SK-N-SH (cell line): ENCODE results near the gene CLASP2. TPM values are rescaled to one million over a fixed set of nuclear protein-coding genes. Genes with fewer than 3 reads are reported as not detected.

ENCODE experiments used
- CTCF ChIA-PET: fragments of 300-600, 350-600 bp; formaldehyde crosslinking; extraction: SDS; loops from one replicate; lab custom pipeline; 2021; lab: Yijun Ruan, JAX
- POLR2A ChIA-PET: fragments of 350-600 bp; sonication (Branson Sonifier 250); formaldehyde crosslinking; extraction: SDS; loops from one replicate; lab custom pipeline; 2020; ENCODE audit warnings: antibody characterized with exemption, inconsistent platforms; lab: Yijun Ruan, JAX
- DNase-seq: peaks from one replicate; pipeline ENCODE4 v3.0.0; 2012
- H2AFZ ChIP-seq: fragments of 200-600 bp; sonication (generic); 2 replicates; pipeline ENCODE4 v1.8.1; 2016; ENCODE audit warnings: antibody characterized with exemption, mild to moderate bottlenecking, low read depth
- H3F3A ChIP-seq: fragments of 200-600 bp; sonication (generic); replicated peaks from 2 replicates; pipeline ENCODE3; 2016; ENCODE audit warnings: antibody characterized with exemption, mild to moderate bottlenecking; ENCODE audit not compliant: insufficient read depth
- H3K27ac ChIP-seq, 2 experiments: fragments of 200-500 bp in 1 of 2; fragments of 200-600 bp in 1 of 2; sonication (Bioruptor generic) in 1 of 2; sonication (generic), shearing (Covaris generic) in 1 of 2; 2 replicates each; pipeline versions ENCODE4 v1.5.1 to v1.6.1; 2014 to 2016; ENCODE audit warnings: low read depth in 2 of 2, inconsistent platforms in 1 of 2, low read length in 1 of 2, mild to moderate bottlenecking in 1 of 2, mixed read lengths in 1 of 2
- H3K27me3 ChIP-seq: fragments of 200-600 bp; sonication (generic), shearing (Covaris generic); 2 replicates; pipeline ENCODE4 v1.6.1; 2016; ENCODE audit warnings: mixed run types; ENCODE audit not compliant: insufficient read depth
- H3K36me3 ChIP-seq, 2 experiments: fragments of 200-500 bp in 1 of 2; fragments of 200-600 bp in 1 of 2; sonication (Bioruptor generic) in 1 of 2; sonication (generic) in 1 of 2; replicated peaks in 1 of 2; 2 replicates each; pipeline versions ENCODE3 to v1.5.1; 2014 to 2016; ENCODE audit warnings: low read length in 1 of 2, mild to moderate bottlenecking in 1 of 2; ENCODE audit not compliant: insufficient read depth in 2 of 2, control insufficient read depth in 1 of 2
- H3K4me1 ChIP-seq, 2 experiments: fragments of 200-500 bp in 1 of 2; fragments of 200-600 bp in 1 of 2; sonication (Bioruptor generic) in 1 of 2; sonication (generic), shearing (Covaris generic) in 1 of 2; 2 replicates each; pipeline versions ENCODE4 v1.5.1 to v1.6.1; 2014 to 2016; ENCODE audit warnings: low read depth in 1 of 2, low read length in 1 of 2, mixed run types in 1 of 2; ENCODE audit not compliant: insufficient read depth in 2 of 2, control insufficient read depth in 1 of 2
- H3K4me2 ChIP-seq: fragments of 200-600 bp; sonication (generic), shearing (Covaris generic); 2 replicates; pipeline ENCODE4 v1.6.1; 2017; ENCODE audit warnings: mixed run types
- H3K4me3 ChIP-seq, 2 experiments: fragments of 200-500 bp in 1 of 2; fragments of 200-600 bp in 1 of 2; sonication (Bioruptor generic) in 1 of 2; sonication (generic), shearing (Covaris generic) in 1 of 2; 2 replicates each; pipeline versions ENCODE4 v1.5.1 to v1.8.1; 2014 to 2016; ENCODE audit warnings: low read depth in 2 of 2, inconsistent platforms in 1 of 2, low read length in 1 of 2, mild to moderate bottlenecking in 1 of 2, mixed read lengths in 1 of 2, moderate library complexity in 1 of 2
- H3K79me2 ChIP-seq: fragments of 200-600 bp; sonication (generic); 2 replicates; pipeline ENCODE4 v1.8.1; 2017; ENCODE audit warnings: mild to moderate bottlenecking; ENCODE audit not compliant: insufficient read depth
- H3K9ac ChIP-seq: fragments of 200-600 bp; sonication (generic); 2 replicates; pipeline ENCODE4 v1.6.1; 2017; ENCODE audit warnings: mixed run types
- H3K9me2 ChIP-seq: fragments of 200-600 bp; sonication (generic); 2 replicates; pipeline ENCODE4 v1.6.1; 2017; ENCODE audit warnings: mixed run types
- H3K9me3 ChIP-seq: fragments of 200-600 bp; sonication (generic); 2 replicates; pipeline ENCODE4 v1.6.1; 2017; ENCODE audit warnings: mixed run types, mild to moderate bottlenecking, moderate library complexity
- H4K20me1 ChIP-seq: fragments of 200-600 bp; sonication (generic); 2 replicates; pipeline ENCODE4 v1.6.1; 2017; ENCODE audit warnings: mild to moderate bottlenecking, mixed run types; ENCODE audit not compliant: insufficient read depth
- EP300 ChIP-seq, 2 experiments: IDR thresholded peaks; 2 replicates each; pipeline versions ENCODE4 v1.4.0 to v1.6.1; 2012; ENCODE audit warnings: borderline replicate concordance in 1 of 2, low read depth in 1 of 2, low read length in 1 of 2
- FOSL2 ChIP-seq: IDR thresholded peaks from 2 replicates; pipeline ENCODE4 v1.4.0; 2012; ENCODE audit warnings: low read depth, mild to moderate bottlenecking, moderate library complexity, borderline replicate concordance
- MAX ChIP-seq: IDR thresholded peaks from 2 replicates; pipeline ENCODE4 v1.4.0; 2012; ENCODE audit warnings: low read depth
- PBX3 ChIP-seq: IDR thresholded peaks from 2 replicates; pipeline ENCODE4; 2012
- RAD21 ChIP-seq: IDR thresholded peaks from 2 replicates; pipeline ENCODE4 v1.6.1; 2012; ENCODE audit warnings: mild to moderate bottlenecking, low read length
- SMC3 ChIP-seq: IDR thresholded peaks from 2 replicates; pipeline ENCODE4 v1.6.1; 2012; ENCODE audit warnings: low read depth, low read length, improper control_type of control experiment
- TAF1 ChIP-seq: IDR thresholded peaks from 2 replicates; pipeline ENCODE4 v1.6.1; 2012; ENCODE audit warnings: low read depth, mild to moderate bottlenecking, low read length, moderate library complexity, borderline replicate concordance
- TCF12 ChIP-seq: IDR thresholded peaks from 2 replicates; pipeline ENCODE4 v1.4.0; 2012
- YY1 ChIP-seq: IDR thresholded peaks from 2 replicates; pipeline ENCODE4 v1.4.0; 2012; ENCODE audit warnings: low read depth, mild to moderate bottlenecking
- WGBS: methylation state at CpG from one replicate; pipeline ENCODE4 v1.1.6; 2017; ENCODE audit warnings: low lambda C conversion rate; 5-methylcytosine and 5-hydroxymethylcytosine counted together
- polyA plus RNA-seq, 3 experiments: library from polyadenylated mRNA; depleted of rRNA; stranded (reverse); fragments of >200 nt; gene quantifications; 2 replicates each; pipeline ENCODE4 v1.2.3, GENCODE V29; 2012

The CLASP2 gene
- polyA plus RNA-seq, 1 of the 3 experiments (the other 2 are of a cell fraction) = 13.2 TPM

DNA sequence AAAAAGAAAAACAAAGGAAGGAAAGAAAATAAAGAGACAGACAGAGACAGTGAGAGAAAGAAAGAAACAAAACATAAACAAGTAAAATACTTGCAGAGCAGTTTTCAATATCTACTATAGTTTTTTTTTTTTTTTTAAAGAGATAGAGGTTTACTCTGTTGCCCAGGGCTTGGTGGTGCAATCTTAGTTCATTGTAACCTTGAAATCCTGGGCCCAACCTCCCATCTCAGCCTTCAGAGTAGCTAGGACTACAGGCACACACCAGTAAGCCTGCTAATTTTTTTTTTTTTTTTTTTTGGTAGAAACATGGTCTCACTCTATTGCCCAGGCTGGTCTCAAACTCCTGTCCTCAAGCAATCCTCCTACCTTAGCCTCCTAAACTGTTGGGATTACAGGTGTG lies 23.1 kb downstream of the CLASP2 start:
- Histone ChIP-seq H3K27ac (no peak overlapping the region), H2AFZ (no peak overlapping the region), H4K20me1 (no peaks in the 10 kb centered on the region), H3K9ac (no peak overlapping the region), H3K27me3 (no peaks in the 10 kb centered on the region), H3K9me3 (peaks cover 13% of the 10 kb centered on the region; the same call in 1 of the 2 replicates), H3F3A (no peaks in the 10 kb centered on the region), H3K4me3 (no peak overlapping the region), H3K79me2 (peaks cover 51% of the 10 kb centered on the region), H3K9me2 (no peaks in the 10 kb centered on the region), H3K4me2 (no peak overlapping the region), H3K4me1 (no peaks in the 10 kb centered on the region; a peak in 2 of 4 replicates), H3K36me3 (peaks cover 0 to 47% of the 10 kb centered on the region in 2 experiments)
- TF ChIP-seq TAF1 (no peak), MAX (no peak), EP300 (IDR thresholded peaks at IDR 0.05; ENCODE audit: borderline replicate concordance in 1 of 2, low read depth in 1 of 2, low read length in 1 of 2) (no peak), TCF12 (no peak), SMC3 (no peak), YY1 (no peak), PBX3 (no peak)
- ChIA-PET CTCF (no interaction called here), POLR2A (no interaction called here)
- DNase-seq = no peak

DNA sequence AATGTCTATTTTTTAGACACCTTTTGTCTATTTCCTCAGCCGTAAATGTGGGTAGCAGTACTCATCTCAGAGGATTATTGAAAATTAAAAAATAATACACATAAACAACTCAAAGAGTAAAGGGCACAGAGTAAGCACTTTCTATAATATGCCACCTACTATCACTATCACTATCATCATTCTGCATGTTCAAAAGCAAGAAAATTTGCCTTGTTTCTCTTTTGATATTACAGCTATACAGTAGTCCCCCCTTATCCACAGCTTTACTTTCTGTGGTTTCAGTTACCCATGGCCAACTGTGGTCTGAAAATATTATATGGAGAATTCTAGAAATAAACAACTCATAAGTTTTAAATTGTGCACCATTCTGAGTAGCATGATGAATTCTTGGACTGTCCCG lies 27.7 kb downstream of the CLASP2 start:
- TF ChIP-seq RAD21 = no peak
- Histone ChIP-seq H3K9me2 (no peaks in the 10 kb centered on the region), H2AFZ (no peak overlapping the region), H3K27me3 (no peaks in the 10 kb centered on the region), H4K20me1 (no peaks in the 10 kb centered on the region), H3K79me2 (peaks cover 36% of the 10 kb centered on the region; the same call in 1 of the 2 replicates), H3K27ac (no peak overlapping the region), H3F3A (peaks cover 14% of the 10 kb centered on the region), H3K9ac (no peak overlapping the region), H3K9me3 (no peaks in the 10 kb centered on the region), H3K36me3 (peaks cover 4 to 33% of the 10 kb centered on the region in 2 experiments), H3K4me3 (no peak overlapping the region), H3K4me1 (peaks cover 3 to 5% of the 10 kb centered on the region in 2 experiments), H3K4me2 (no peak overlapping the region)
- 100% methylated on average over 2 of the region's 2 CpGs for WGBS
- DNase-seq = no peak
- ChIA-PET POLR2A (no interaction called here), CTCF (interaction anchor here (1.0 kb wide), 1 partner anchor 88 kb away, joined by 3 read pairs; no protein-coding TSS in a partner anchor)

- no peak overlapping the region for H3K9ac ChIP-seq
- H2AFZ ChIP-seq = no peak overlapping the region
- ChIA-PET CTCF (no interaction called here), POLR2A (no interaction called here)
- no peaks in the 10 kb centered on the region for H3K9me3 ChIP-seq
- peaks cover 3 to 5% of the 10 kb centered on the region in 2 experiments for H3K4me1 ChIP-seq
- peaks cover 4 to 45% of the 10 kb centered on the region in 2 experiments for H3K36me3 ChIP-seq
- H3K9me2 ChIP-seq = no peaks in the 10 kb centered on the region
- no peak for TF ChIP-seq PBX3
- TF ChIP-seq FOSL2 = 0 out of 2 replicates have a peak, but pooled peaks have one; percentile 4
- no peaks in the 10 kb centered on the region for H3K27me3 ChIP-seq
- no peaks in the 10 kb centered on the region for H4K20me1 ChIP-seq
- H3K4me3 ChIP-seq = no peak overlapping the region
- H3K4me2 ChIP-seq = peak overlapping the region; percentile 45
- WGBS = 47% methylated on average over 1 of the region's 1 CpG
- peak; percentile 20 for DNase-seq
- H3K27ac ChIP-seq = peak overlapping the region in 1 of 2 experiments; percentile 39; a peak in 2 of 4 replicates
- H3F3A ChIP-seq = peaks cover 14% of the 10 kb centered on the region
- peaks cover 33% of the 10 kb centered on the region; the same call in 1 of the 2 replicates for H3K79me2 ChIP-seq
These were observed 30.5 kb downstream of the CLASP2 start for GRCh38 chr3:33687406-33688010.
